Measurements from ENCODE around the gene CX3CL1. TPM values are rescaled to one million over a fixed set of nuclear protein-coding genes. Genes with fewer than 3 reads are reported as not detected.

The CX3CL1 gene
- total and polyA plus RNA-seq, 2 of the 4 experiments (the other 2 are of a cell fraction): 0.18 to 0.77 TPM

DNA sequence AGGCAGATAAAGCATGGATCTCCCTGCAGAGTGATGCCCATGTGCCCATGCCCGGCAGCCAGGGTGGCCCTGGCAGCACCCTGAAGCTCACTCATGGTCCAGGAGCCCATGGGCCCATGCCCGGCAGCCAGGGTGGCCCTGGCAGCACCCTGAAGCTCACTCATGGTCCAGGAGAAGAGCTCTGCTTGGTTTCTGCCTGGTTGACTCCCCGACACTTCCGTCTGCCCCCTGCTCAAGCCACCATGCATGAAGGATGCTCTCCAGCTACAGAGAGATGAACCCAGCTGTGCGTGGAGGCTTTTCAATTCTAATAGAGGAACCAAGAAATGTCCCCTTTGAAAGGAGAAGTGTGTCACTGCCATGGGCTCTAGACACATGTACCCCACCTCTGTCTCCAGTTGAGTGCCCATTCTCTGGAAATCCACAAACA is 41.0 kb downstream of the CX3CL1 start:
- BruUV-seq (replicated peaks): no TSS peak
- Histone ChIP-seq H3K27me3 (ENCODE audit: control insufficient read depth, insufficient read depth, low read length) (peaks cover 45% of the 10 kb centered on the region), H3K9ac (ENCODE audit: low read depth, low read length) (no peak overlapping the region), H2AK9ac (replicated peaks; ENCODE audit: low read depth, low read length, poor library complexity) (no peak overlapping the region), H3K56ac (ENCODE audit: extremely low read depth, insufficient read depth, low read length) (no peak overlapping the region), H4K8ac (ENCODE audit: low read depth in 2 of 2, low read length in 2 of 2) (no peak overlapping the region), H3K27ac (ENCODE audit: insufficient read depth, low read length) (no peak overlapping the region), H2BK120ac (ENCODE audit: low read depth, low read length) (no peak overlapping the region), H2BK5ac (ENCODE audit: low read depth, low read length, poor library complexity, severe bottlenecking) (no peak overlapping the region), H3K9me1 (ENCODE audit: insufficient read depth, low read length) (no peaks in the 10 kb centered on the region), H3K9me3 (ENCODE audit: control insufficient read depth, insufficient read depth, low read length) (no peaks in the 10 kb centered on the region), H2AFZ (replicated peaks; ENCODE audit: low read length, poor library complexity) (no peak overlapping the region), H2BK15ac (ENCODE audit: low read depth, low read length) (no peak overlapping the region), H3K4ac (ENCODE audit: low read depth, low read length) (no peak overlapping the region), H3K14ac (replicated peaks; ENCODE audit: low read depth, low read length) (no peak overlapping the region), H3K23ac (ENCODE audit: low read depth, low read length) (no peak overlapping the region), H3K79me1 (ENCODE audit: low read depth in 1 of 2, low read length in 2 of 2) (no peaks in the 10 kb centered on the region), H2BK20ac (ENCODE audit: low read depth, low read length) (no peak overlapping the region), H4K91ac (ENCODE audit: insufficient read depth, low read depth, low read length) (no peak overlapping the region), H3K36me3 (ENCODE audit: control insufficient read depth, insufficient read depth, low read length) (no peaks in the 10 kb centered on the region), H3K4me3 (ENCODE audit: insufficient read depth, low read depth, low read length) (no peak overlapping the region), H4K5ac (ENCODE audit: low read depth, low read length) (no peak overlapping the region), H2AK5ac (ENCODE audit: low read depth, low read length) (no peak overlapping the region), H3K18ac (ENCODE audit: low read depth, low read length) (no peak overlapping the region), H4K20me1 (ENCODE audit: insufficient read depth, low read length) (no peaks in the 10 kb centered on the region), H3K4me1 (ENCODE audit: control insufficient read depth, insufficient read depth, low read length) (peaks cover 1% of the 10 kb centered on the region; the same call in 1 of the 2 replicates), H3K4me2 (ENCODE audit: low read depth, low read length) (no peak overlapping the region)
- dilution Hi-C loops (cut with HindIII; ENCODE audit: low sequenced_read_pairs, unreplicated experiment): no loop called here
- TF ChIP-seq RFX5 (IDR thresholded peaks at IDR 0.05; ENCODE audit: low read depth, low read length) (no peak), NFE2L2 (IDR thresholded peaks at IDR 0.05; ENCODE audit: low read depth, low read length) (no peak), MXI1 (IDR thresholded peaks at IDR 0.05; ENCODE audit: borderline replicate concordance, low read depth, low read length) (no peak), MAZ (IDR thresholded peaks at IDR 0.05; ENCODE audit: borderline replicate concordance, low read depth, low read length) (no peak), SMC3 (IDR thresholded peaks at IDR 0.05; ENCODE audit: low read depth, low read length) (no peak), FOS (IDR thresholded peaks at IDR 0.05; ENCODE audit: low read depth, low read length) (no peak), CHD1 (IDR thresholded peaks at IDR 0.05; ENCODE audit: low read depth, low read length) (no peak), RAD21 (IDR thresholded peaks at IDR 0.05; ENCODE audit: low read length) (no peak), RCOR1 (IDR thresholded peaks at IDR 0.05; ENCODE audit: insufficient replicate concordance, low read length) (no peak), MAFK (IDR thresholded peaks at IDR 0.05; ENCODE audit: low read depth, low read length) (no peak), POLR2A (IDR thresholded peaks at IDR 0.05; ENCODE audit: low read depth, low read length) (no peak)
- TF ChIP-seq, protein P1, sequence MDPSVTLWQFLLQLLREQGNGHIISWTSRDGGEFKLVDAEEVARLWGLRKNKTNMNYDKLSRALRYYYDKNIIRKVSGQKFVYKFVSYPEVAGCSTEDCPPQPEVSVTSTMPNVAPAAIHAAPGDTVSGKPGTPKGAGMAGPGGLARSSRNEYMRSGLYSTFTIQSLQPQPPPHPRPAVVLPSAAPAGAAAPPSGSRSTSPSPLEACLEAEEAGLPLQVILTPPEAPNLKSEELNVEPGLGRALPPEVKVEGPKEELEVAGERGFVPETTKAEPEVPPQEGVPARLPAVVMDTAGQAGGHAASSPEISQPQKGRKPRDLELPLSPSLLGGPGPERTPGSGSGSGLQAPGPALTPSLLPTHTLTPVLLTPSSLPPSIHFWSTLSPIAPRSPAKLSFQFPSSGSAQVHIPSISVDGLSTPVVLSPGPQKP (IDR thresholded peaks at IDR 0.05; ENCODE audit: borderline replicate concordance, low read depth, low read length): no peak
- TF ChIP-seq, protein P2, sequence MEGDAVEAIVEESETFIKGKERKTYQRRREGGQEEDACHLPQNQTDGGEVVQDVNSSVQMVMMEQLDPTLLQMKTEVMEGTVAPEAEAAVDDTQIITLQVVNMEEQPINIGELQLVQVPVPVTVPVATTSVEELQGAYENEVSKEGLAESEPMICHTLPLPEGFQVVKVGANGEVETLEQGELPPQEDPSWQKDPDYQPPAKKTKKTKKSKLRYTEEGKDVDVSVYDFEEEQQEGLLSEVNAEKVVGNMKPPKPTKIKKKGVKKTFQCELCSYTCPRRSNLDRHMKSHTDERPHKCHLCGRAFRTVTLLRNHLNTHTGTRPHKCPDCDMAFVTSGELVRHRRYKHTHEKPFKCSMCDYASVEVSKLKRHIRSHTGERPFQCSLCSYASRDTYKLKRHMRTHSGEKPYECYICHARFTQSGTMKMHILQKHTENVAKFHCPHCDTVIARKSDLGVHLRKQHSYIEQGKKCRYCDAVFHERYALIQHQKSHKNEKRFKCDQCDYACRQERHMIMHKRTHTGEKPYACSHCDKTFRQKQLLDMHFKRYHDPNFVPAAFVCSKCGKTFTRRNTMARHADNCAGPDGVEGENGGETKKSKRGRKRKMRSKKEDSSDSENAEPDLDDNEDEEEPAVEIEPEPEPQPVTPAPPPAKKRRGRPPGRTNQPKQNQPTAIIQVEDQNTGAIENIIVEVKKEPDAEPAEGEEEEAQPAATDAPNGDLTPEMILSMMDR (conservative IDR thresholded peaks at IDR 0.05; ENCODE audit: low read depth, low read length): no peak
- TF ChIP-seq, protein P3, sequence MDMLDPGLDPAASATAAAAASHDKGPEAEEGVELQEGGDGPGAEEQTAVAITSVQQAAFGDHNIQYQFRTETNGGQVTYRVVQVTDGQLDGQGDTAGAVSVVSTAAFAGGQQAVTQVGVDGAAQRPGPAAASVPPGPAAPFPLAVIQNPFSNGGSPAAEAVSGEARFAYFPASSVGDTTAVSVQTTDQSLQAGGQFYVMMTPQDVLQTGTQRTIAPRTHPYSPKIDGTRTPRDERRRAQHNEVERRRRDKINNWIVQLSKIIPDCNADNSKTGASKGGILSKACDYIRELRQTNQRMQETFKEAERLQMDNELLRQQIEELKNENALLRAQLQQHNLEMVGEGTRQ (IDR thresholded peaks at IDR 0.05; ENCODE audit: low read depth, low read length): no peak
- ATAC-seq (ENCODE audit: low read depth) (no peak), DNase-seq (no peak)
- 81% methylated on average over 5 of the region's 5 CpGs; no CpG with 5 or more reads in 1 of the 2 experiments for WGBS, 2 experiments (ENCODE audit: extremely low coverage in 2 of 2, insufficient read length in 1 of 2)
- ChIA-PET CTCF (interaction anchor here (1.8 kb wide), 1 partner anchor 9 kb away, joined by 4 read pairs; no protein-coding TSS in a partner anchor), POLR2A (ENCODE audit: unreplicated experiment) (no interaction called here)
- in situ Hi-C loops (cut with MboI; ENCODE audit: low sequenced_read_pairs): loop anchor here (10.0 kb wide), 1 partner anchor 329 kb away; no protein-coding TSS in a partner anchor
- intact Hi-C loops (cut with micrococcal nuclease): no loop called here
